Mesenchymal stem cell (in vitro differentiated cells and primary cell): ENCODE results near the gene FGGY.

Experiments used
- DNase-seq: peaks from one replicate; pipeline ENCODE4 v3.0.0-alpha.2; 2013
- H2AFZ ChIP-seq: one replicate; pipeline ENCODE4 v1.6.1; 2013; ENCODE audit warnings: low read depth, mild to moderate bottlenecking, control low read depth, inconsistent platforms, low read length, moderate library complexity
- H2AK5ac ChIP-seq: 2 replicates; pipeline ENCODE4 v1.6.1; 2013; ENCODE audit warnings: low read length, moderate library complexity, mild to moderate bottlenecking, inconsistent platforms; ENCODE audit not compliant: severe bottlenecking
- H2BK120ac ChIP-seq: one replicate; pipeline ENCODE4 v1.6.1; 2013; ENCODE audit warnings: low read depth, mild to moderate bottlenecking, inconsistent platforms, low read length, moderate library complexity
- H2BK12ac ChIP-seq, 2 experiments: one replicate each; pipeline ENCODE4 v1.6.1; 2013; ENCODE audit warnings: inconsistent platforms in 2 of 2, low read length in 2 of 2, mild to moderate bottlenecking in 2 of 2, moderate library complexity in 2 of 2, control low read depth in 1 of 2
- H2BK15ac ChIP-seq: one replicate; pipeline ENCODE4 v1.6.1; 2013; ENCODE audit warnings: mild to moderate bottlenecking, low read depth, inconsistent platforms; ENCODE audit not compliant: poor library complexity, severe bottlenecking
- H2BK5ac ChIP-seq: 2 replicates; pipeline ENCODE4 v1.6.1; 2013; ENCODE audit warnings: low read depth, mild to moderate bottlenecking, low read length, control low read depth, inconsistent platforms; ENCODE audit not compliant: poor library complexity, severe bottlenecking
- H3K14ac ChIP-seq, 2 experiments: one replicate each; pipeline ENCODE4 v1.6.1; 2013; ENCODE audit warnings: inconsistent platforms in 2 of 2, low read length in 2 of 2, control low read depth in 1 of 2, mild to moderate bottlenecking in 1 of 2, moderate library complexity in 1 of 2
- H3K18ac ChIP-seq, 2 experiments: one replicate each; pipeline ENCODE4 v1.6.1; 2013; ENCODE audit warnings: inconsistent platforms in 2 of 2, low read length in 2 of 2, control low read depth in 1 of 2, low read depth in 1 of 2, mild to moderate bottlenecking in 1 of 2
- H3K23ac ChIP-seq, 2 experiments: one replicate each; pipeline ENCODE4 v1.6.1; 2013; ENCODE audit warnings: inconsistent platforms in 2 of 2, low read length in 2 of 2, mild to moderate bottlenecking in 2 of 2, moderate library complexity in 2 of 2, control low read depth in 1 of 2
- H3K27ac ChIP-seq: 2 replicates; pipeline ENCODE4 v1.5.1; 2013; ENCODE audit warnings: mild to moderate bottlenecking, moderate library complexity, low read length, control low read depth, inconsistent platforms; ENCODE audit not compliant: poor library complexity, severe bottlenecking
- H3K27me3 ChIP-seq, 2 experiments: 2 replicates each; pipeline versions ENCODE4 v1.6.1 to v1.7.0; 2013; ENCODE audit warnings: low read length in 2 of 2, mild to moderate bottlenecking in 2 of 2, moderate library complexity in 2 of 2, control low read depth in 1 of 2, inconsistent platforms in 1 of 2; ENCODE audit not compliant: control insufficient read depth in 1 of 2, insufficient read depth in 1 of 2
- H3K36me3 ChIP-seq, 2 experiments: 2 replicates each; pipeline versions ENCODE4 v1.6.1 to v1.7.0; 2013; ENCODE audit warnings: low read length in 2 of 2, control low read depth in 1 of 2, inconsistent platforms in 1 of 2, low read depth in 1 of 2, mild to moderate bottlenecking in 1 of 2; ENCODE audit not compliant: insufficient read depth in 2 of 2, control insufficient read depth in 1 of 2
- H3K4ac ChIP-seq, 2 experiments: one replicate each; pipeline ENCODE4 v1.6.1; 2013; ENCODE audit warnings: inconsistent platforms in 2 of 2, low read length in 2 of 2, mild to moderate bottlenecking in 2 of 2, moderate library complexity in 2 of 2, control low read depth in 1 of 2, low read depth in 1 of 2
- H3K4me1 ChIP-seq: 2 replicates; pipeline ENCODE4 v1.6.1; 2013; ENCODE audit warnings: low read depth, low read length, control low read depth; ENCODE audit not compliant: control insufficient read depth, insufficient read depth
- H3K4me2 ChIP-seq: 2 replicates; pipeline ENCODE4 v1.6.1; 2013; ENCODE audit warnings: low read length, mild to moderate bottlenecking, inconsistent platforms; ENCODE audit not compliant: poor library complexity, severe bottlenecking
- H3K4me3 ChIP-seq, 2 experiments: 2 replicates each; pipeline versions ENCODE4 v1.5.1 to v1.7.0; 2013; ENCODE audit warnings: low read length in 2 of 2, mild to moderate bottlenecking in 2 of 2, control low read depth in 1 of 2, low read depth in 1 of 2; ENCODE audit not compliant: insufficient read depth in 1 of 2
- H3K79me1 ChIP-seq: replicated peaks from 2 replicates; pipeline ENCODE4 v1.6.1; 2013; ENCODE audit warnings: mild to moderate bottlenecking, control low read depth, low read length, inconsistent platforms; ENCODE audit not compliant: poor library complexity, severe bottlenecking
- H3K9ac ChIP-seq: 2 replicates; pipeline ENCODE4 v1.7.0; 2013; ENCODE audit warnings: mild to moderate bottlenecking, low read length, moderate library complexity
- H3K9me3 ChIP-seq: 2 replicates; pipeline ENCODE4 v1.7.0; 2013; ENCODE audit warnings: mild to moderate bottlenecking, low read length; ENCODE audit not compliant: control insufficient read depth
- H4K8ac ChIP-seq: one replicate; pipeline ENCODE4 v1.6.1; 2013; ENCODE audit warnings: inconsistent platforms, mild to moderate bottlenecking, low read length, moderate library complexity
- H4K91ac ChIP-seq: one replicate; pipeline ENCODE4 v1.6.1; 2013; ENCODE audit warnings: mild to moderate bottlenecking, low read length, inconsistent platforms
- WGBS: methylation state at CpG from one replicate; pipeline ENCODE4 v1.1.7; 2013; ENCODE audit warnings: mixed read lengths; 5-methylcytosine and 5-hydroxymethylcytosine counted together

FGGY gene

DNA sequence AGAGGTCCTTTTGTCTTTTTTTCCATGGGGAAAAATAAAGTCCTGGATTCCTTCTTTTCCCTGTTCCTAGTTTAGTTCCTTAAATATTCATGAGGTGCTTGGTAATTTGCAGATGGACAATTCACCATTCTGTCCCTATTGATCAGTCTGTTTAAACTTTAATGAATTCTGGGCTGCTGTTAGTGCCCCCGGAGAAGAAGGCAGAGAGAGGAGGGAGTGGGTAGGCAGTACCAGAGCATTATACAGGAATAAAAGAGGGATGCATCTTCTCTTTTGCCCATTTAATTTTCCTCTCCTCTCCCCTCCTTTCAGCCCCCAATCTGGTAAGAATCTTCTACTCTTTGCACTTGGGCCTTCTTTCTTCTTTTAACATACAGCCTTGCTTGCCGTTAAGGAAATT is 25.9 kb downstream of the FGGY start:
- H3K9me3 ChIP-seq: no peaks in the 10 kb centered on the region
- H3K14ac ChIP-seq: no peak overlapping the region
- H3K18ac ChIP-seq: no peak overlapping the region
- H3K4ac ChIP-seq: no peak overlapping the region
- no peak overlapping the region for H2AFZ ChIP-seq
- H3K4me2 ChIP-seq: no peak overlapping the region
- H3K4me3 ChIP-seq: no peak overlapping the region
- no peak overlapping the region for H2AK5ac ChIP-seq
- H2BK5ac ChIP-seq: no peak overlapping the region
- 91% methylated on average over 1 of the region's 2 CpGs for WGBS
- H3K27ac ChIP-seq: no peak overlapping the region
- no peak overlapping the region for H2BK15ac ChIP-seq
- peaks cover 0 to 8% of the 10 kb centered on the region in 2 experiments for H3K36me3 ChIP-seq
- no peak for DNase-seq
- peaks cover 9% of the 10 kb centered on the region for H3K79me1 ChIP-seq
- no peak overlapping the region for H3K9ac ChIP-seq
- no peak overlapping the region for H2BK12ac ChIP-seq
- peaks cover 6% of the 10 kb centered on the region for H3K4me1 ChIP-seq
- no peak overlapping the region for H4K91ac ChIP-seq
- no peak overlapping the region for H3K23ac ChIP-seq
- no peaks in the 10 kb centered on the region for H3K27me3 ChIP-seq
- H4K8ac ChIP-seq: no peak overlapping the region
- H2BK120ac ChIP-seq: no peak overlapping the region

- Histone ChIP-seq H2BK120ac (no peak overlapping the region), H3K14ac (no peak overlapping the region), H3K4me3 (no peak overlapping the region), H2BK5ac (no peak overlapping the region), H3K23ac (no peak overlapping the region), H3K4me2 (no peak overlapping the region), H4K91ac (no peak overlapping the region), H2AFZ (no peak overlapping the region), H3K4ac (no peak overlapping the region), H2BK12ac (no peak overlapping the region), H3K27me3 (no peaks in the 10 kb centered on the region), H3K27ac (no peak overlapping the region), H3K4me1 (no peaks in the 10 kb centered on the region), H3K9ac (no peak overlapping the region), H2BK15ac (no peak overlapping the region), H2AK5ac (no peak overlapping the region), H3K36me3 (peaks cover 0 to 8% of the 10 kb centered on the region in 2 experiments), H3K79me1 (peaks cover 7% of the 10 kb centered on the region), H3K18ac (no peak overlapping the region), H4K8ac (no peak overlapping the region), H3K9me3 (no peaks in the 10 kb centered on the region)
- WGBS: 99% methylated on average over 3 of the region's 3 CpGs
- DNase-seq: no peak
Observed at GRCh38 chr1:59323879-59324278, 27.0 kb downstream of the FGGY start.

DNA sequence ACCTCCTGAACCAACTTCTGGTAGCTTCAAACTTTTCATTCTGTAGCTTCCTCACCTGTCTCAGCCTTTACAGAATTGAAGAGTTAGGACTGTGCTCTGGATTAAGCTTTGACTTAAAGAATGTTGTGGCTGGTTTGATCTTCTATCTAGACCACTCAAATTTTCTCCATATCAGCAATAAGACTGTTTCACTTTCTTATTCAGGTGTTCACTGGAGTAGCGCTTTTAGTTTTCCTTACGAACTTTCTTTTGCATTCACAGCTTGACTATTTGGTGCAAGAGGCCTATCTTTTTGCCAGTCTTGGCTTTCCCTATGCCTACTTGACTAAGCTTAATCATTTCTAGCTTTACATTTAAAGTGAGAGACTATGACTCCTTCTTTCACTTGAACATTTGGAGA is 31.5 kb downstream of the FGGY start:
- Histone ChIP-seq H2BK15ac (no peak overlapping the region), H3K14ac (no peak overlapping the region), H2BK5ac (no peak overlapping the region), H3K27ac (no peak overlapping the region), H3K79me1 (peaks cover 1% of the 10 kb centered on the region), H3K4ac (no peak overlapping the region), H3K27me3 (no peaks in the 10 kb centered on the region), H3K9me3 (no peaks in the 10 kb centered on the region), H4K91ac (no peak overlapping the region), H2AFZ (no peak overlapping the region), H2AK5ac (no peak overlapping the region), H4K8ac (no peak overlapping the region), H3K18ac (no peak overlapping the region), H2BK12ac (no peak overlapping the region), H3K4me1 (peaks cover 1% of the 10 kb centered on the region), H2BK120ac (no peak overlapping the region), H3K9ac (no peak overlapping the region), H3K4me2 (no peak overlapping the region), H3K23ac (no peak overlapping the region), H3K4me3 (no peak overlapping the region), H3K36me3 (peaks cover 0 to 8% of the 10 kb centered on the region in 2 experiments)
- no peak for DNase-seq
- WGBS: 96% methylated on average over 2 of the region's 2 CpGs

DNA sequence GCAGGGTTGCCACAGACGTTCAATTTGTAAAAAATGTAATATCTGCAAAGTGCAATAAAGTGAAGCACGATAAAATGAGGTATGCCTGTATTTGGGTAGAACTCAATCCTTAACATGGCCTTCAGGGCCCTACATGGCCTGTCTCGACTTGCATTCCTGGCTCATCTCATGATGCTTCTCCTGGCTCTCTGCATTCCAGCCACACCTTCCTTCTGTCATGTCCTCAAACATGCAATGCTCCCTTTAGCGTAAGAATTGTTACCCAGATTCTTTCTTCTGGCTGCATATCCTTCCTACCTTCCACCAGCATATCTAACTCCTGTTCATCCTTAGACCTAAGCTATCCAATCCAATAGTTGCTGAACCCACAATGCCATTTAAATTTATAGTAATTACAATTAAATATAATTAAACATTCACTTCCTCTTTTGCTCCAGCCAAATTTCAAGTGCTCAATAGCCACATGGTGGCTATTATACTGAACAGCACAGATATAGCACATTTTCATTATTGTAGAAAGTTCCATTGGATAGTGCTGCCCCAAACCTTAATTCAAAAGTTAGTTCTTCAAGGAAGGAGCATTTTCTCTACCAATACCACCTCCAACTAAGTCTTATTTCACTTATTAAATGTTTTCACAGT is 32.6 kb downstream of the FGGY start:
- H3K18ac ChIP-seq: no peak overlapping the region
- no peaks in the 10 kb centered on the region for H3K27me3 ChIP-seq
- H4K91ac ChIP-seq: no peak overlapping the region
- no peak overlapping the region for H3K23ac ChIP-seq
- no peak overlapping the region for H2BK5ac ChIP-seq
- no peak overlapping the region for H3K27ac ChIP-seq
- no peak for DNase-seq
- H2AK5ac ChIP-seq: no peak overlapping the region
- peaks cover 1% of the 10 kb centered on the region for H3K4me1 ChIP-seq
- H2BK120ac ChIP-seq: no peak overlapping the region
- no peak overlapping the region for H2BK12ac ChIP-seq
- H3K4me2 ChIP-seq: no peak overlapping the region
- no peaks in the 10 kb centered on the region for H3K9me3 ChIP-seq
- no peak overlapping the region for H4K8ac ChIP-seq
- H2AFZ ChIP-seq: no peak overlapping the region
- peaks cover 0 to 8% of the 10 kb centered on the region in 2 experiments for H3K36me3 ChIP-seq
- H3K9ac ChIP-seq: no peak overlapping the region
- no peak overlapping the region for H2BK15ac ChIP-seq
- no peak overlapping the region for H3K4ac ChIP-seq
- no peak overlapping the region for H3K14ac ChIP-seq
- peaks cover 1% of the 10 kb centered on the region for H3K79me1 ChIP-seq
- WGBS: 98% methylated on average over 4 of the region's 4 CpGs
- H3K4me3 ChIP-seq: no peak overlapping the region
